ENCODE results near the gene ADRA2B.
"Not testable (repeated sequence)": the region's sequence is repeated elsewhere in the genome, so short reads cannot be mapped to it uniquely, and the experiment has no call there.

ADRA2B gene

GRCh38 chr2:96091141-96091710 is 25.1 kb downstream of the ADRA2B start:
- no peak for DNase-seq (ENCODE audit: low read depth in 2 of 2, low spot score in 1 of 2)

- DNase-seq (ENCODE audit: low read depth in 2 of 2, low spot score in 1 of 2) = no peak
Observed at GRCh38 chr2:96090196-96090926, 26.0 kb downstream of the ADRA2B start.

GRCh38 chr2:96089356-96090195 is 26.8 kb downstream of the ADRA2B start:
- DNase-seq (ENCODE audit: low read depth in 2 of 2, low spot score in 1 of 2) = no peak

- no peak for DNase-seq (ENCODE audit: low read depth in 2 of 2, low spot score in 1 of 2)
Observed at GRCh38 chr2:96088340-96089335, 27.7 kb downstream of the ADRA2B start.

GRCh38 chr2:96087130-96087529 is 29.2 kb downstream of the ADRA2B start:
- no peak for DNase-seq (ENCODE audit: low read depth in 2 of 2, low spot score in 1 of 2)

GRCh38 chr2:96085541-96086355 is 30.6 kb downstream of the ADRA2B start:
- no peak for DNase-seq (ENCODE audit: low read depth in 2 of 2, low spot score in 1 of 2)

- DNase-seq (ENCODE audit: low read depth in 2 of 2, low spot score in 1 of 2) = not testable (repeated sequence)
Observed at GRCh38 chr2:96084858-96085518, 31.4 kb downstream of the ADRA2B start.

GRCh38 chr2:96083989-96084857 is 32.1 kb downstream of the ADRA2B start:
- DNase-seq (ENCODE audit: low read depth in 2 of 2, low spot score in 1 of 2) = no peak

GRCh38 chr2:96083064-96083939 is 33.1 kb downstream of the ADRA2B start:
- no peak for DNase-seq (ENCODE audit: low read depth in 2 of 2, low spot score in 1 of 2)

- no peak for DNase-seq (ENCODE audit: low read depth in 2 of 2, low spot score in 1 of 2)
Observed at GRCh38 chr2:96082211-96083063, 33.9 kb downstream of the ADRA2B start.

- DNase-seq (ENCODE audit: low read depth in 2 of 2, low spot score in 1 of 2) = no peak
Observed at GRCh38 chr2:96081042-96081441, 35.3 kb downstream of the ADRA2B start.

- DNase-seq (ENCODE audit: low read depth in 2 of 2, low spot score in 1 of 2) = no peak
Observed at GRCh38 chr2:96075199-96075771, 41.1 kb downstream of the ADRA2B start.

- DNase-seq (ENCODE audit: low read depth in 2 of 2, low spot score in 1 of 2) = no peak
Observed at GRCh38 chr2:96074156-96074555, 42.2 kb downstream of the ADRA2B start.

- DNase-seq (ENCODE audit: low read depth in 2 of 2, low spot score in 1 of 2) = no peak
Observed at GRCh38 chr2:96073170-96073775, 43.1 kb downstream of the ADRA2B start.

- no peak for DNase-seq (ENCODE audit: low read depth in 2 of 2, low spot score in 1 of 2)
Observed at GRCh38 chr2:96072746-96073145, 43.6 kb downstream of the ADRA2B start.

GRCh38 chr2:96071977-96072491 is 44.3 kb downstream of the ADRA2B start:
- not testable (repeated sequence) for DNase-seq (ENCODE audit: low read depth in 2 of 2, low spot score in 1 of 2)

Measured in stimulated activated CD8-positive, alpha-beta memory T cell treated with anti-CD3 and anti-CD28 coated beads, Interleukin-4, amount 100 ng/mL, for 1 hour (primary cell).